NCI-H226 (cell line): ENCODE measurements around the gene RFESD.
"Not testable (repeated sequence)": the region's sequence is repeated elsewhere in the genome, so short reads cannot be mapped to it uniquely, and the experiment has no call there.

Experiments
- DNase-seq: peaks from one replicate; pipeline ENCODE4 v3.0.0-alpha.2; 2015

RFESD gene

DNA sequence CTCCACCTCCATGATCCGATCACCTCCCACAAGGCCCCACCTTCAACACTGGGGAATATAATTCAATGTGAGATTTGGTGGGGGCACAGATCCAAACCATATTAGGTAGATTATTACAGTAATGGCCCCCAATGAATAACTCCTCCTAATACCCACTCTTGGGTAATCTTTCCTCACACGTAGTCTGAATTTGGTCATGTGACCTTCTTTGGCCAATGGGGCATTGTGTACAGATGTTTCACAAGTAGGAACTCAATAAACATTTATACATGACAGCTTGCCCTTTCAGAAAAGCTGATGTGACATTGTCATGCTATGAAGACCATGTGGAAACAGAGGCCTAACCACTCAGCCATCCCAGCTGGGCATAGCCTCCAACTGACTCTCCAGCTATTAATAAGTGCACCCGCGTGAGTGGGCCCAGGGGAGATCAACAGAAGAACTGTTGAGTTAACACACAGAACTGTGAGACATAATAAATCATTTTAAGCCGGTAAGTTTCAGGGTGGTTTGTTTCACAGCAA, 16.1 kb upstream of the RFESD start:
- DNase-seq: no peak

DNA sequence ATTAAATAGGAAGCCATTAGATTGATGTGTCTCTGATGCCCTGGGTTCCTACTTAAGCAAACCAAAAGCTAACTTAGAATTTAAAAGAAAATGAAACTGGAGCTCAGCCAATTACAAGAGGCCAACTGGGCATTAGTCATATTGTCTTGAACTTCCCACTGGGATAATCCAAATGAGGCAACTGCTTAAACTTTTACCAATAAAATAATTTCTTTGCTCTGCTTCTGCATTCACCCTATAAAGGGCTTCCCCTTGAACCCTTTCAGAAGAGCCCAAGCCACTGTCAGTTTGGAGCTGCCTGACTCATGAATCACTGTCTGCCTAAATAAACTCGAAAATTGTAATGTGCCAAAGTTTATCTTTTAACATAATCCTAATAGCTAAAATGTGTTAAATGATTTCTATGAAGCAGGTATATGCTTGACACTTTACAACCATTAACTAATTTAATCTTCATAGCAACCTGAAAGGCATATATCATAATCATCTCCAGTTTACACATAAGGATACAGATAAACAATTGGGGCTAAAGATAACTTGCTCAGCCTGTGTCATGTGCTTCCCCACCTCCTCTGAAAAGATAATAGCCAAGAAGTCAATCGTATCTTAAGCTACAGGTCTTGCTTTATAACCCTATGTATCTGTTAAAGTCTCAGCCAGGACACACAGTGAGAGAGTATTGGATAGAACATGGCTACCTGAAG, 15.2 kb upstream of the RFESD start:
- peak; percentile 66 for DNase-seq

DNA sequence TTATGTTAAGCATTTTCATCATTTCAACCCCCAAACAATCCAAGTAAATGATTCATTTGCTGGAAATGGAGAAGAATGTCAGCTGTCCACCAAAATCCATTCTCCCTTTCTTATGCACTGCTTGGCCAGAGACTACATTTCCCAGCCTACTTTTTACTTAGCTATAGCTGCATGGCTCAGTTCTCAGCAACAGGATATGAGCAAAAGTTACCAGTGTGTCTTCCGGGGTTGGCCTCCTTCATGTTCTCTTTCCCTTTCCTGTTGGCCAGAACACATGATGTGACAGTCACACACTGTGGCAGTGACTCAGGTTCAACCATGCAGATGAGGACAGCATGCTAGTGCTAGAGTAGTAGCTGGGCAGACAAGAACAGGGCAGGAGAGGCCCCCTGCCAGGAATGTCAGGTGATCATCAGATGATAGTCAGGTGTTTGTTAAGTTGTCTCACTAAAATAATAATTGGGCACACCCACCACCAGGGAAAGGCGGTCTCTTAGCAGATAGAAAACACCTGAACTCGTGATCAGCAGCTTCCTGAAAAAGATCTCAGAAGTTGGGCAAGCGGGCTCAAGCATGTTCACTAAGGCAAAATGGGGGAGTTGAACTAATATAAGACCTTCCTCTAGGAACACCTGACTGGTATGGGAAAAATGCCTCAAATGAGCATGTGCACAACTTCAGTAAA, 14.4 kb upstream of the RFESD start:
- DNase-seq: peak; percentile 52

DNA sequence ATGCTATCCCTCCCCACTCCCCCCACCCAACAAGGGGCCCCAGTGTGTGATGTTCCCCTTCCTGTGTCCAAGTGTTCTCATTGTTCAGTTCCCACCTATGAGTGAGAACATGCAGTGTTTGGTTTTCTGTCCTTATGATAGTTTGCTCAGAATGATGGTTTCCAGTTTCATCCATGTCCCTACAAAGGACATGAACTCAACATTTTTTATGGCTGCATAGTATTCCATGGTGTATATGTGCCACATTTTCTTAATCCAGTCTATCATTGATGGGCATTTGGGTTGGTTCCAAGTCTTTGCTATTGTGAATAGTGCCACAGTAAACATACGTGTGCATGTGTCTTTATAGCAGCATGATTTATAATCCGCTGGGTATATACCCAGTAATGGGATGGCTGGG, 13.6 kb upstream of the RFESD start:
- not testable (repeated sequence) for DNase-seq

DNA sequence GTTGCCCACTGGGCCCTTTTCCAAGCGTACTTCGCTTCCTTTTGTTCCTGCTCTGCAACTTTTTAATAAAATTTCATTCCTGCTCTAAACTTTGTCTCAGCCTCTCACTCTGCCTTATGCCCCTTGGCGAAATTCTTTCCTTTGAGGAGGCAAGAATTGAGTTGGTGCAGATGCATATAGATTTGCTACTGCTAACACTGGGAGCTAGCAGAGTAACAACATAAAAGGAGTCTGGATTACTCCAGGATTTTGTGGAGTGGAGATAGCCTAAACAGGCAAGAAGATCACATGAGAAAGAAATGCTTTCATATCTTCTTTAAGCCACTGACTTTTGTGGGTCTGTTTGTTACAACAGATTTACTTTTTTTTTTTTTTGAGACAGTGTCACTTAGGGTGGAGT, 12.9 kb upstream of the RFESD start:
- DNase-seq: no peak

DNA sequence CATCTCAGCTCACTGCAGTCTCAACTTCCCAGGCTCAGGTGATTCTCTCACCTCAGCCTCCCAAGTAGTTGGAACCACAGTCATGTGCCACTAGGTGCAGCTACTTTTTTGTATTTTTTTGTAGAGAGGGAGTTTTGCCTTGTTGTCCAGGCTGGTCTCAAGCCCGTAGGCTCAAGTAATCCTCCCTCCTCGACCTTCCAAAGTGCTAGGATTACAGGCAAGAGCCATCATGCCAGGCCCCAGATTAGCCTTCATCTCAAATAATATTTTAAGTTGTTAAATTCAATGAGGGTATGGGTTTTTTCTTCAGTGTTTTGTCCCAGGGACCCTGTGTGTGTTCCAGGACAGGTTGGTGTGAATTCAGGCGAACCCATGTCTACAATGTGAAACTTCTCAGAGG, 12.5 kb upstream of the RFESD start:
- DNase-seq: no peak

DNA sequence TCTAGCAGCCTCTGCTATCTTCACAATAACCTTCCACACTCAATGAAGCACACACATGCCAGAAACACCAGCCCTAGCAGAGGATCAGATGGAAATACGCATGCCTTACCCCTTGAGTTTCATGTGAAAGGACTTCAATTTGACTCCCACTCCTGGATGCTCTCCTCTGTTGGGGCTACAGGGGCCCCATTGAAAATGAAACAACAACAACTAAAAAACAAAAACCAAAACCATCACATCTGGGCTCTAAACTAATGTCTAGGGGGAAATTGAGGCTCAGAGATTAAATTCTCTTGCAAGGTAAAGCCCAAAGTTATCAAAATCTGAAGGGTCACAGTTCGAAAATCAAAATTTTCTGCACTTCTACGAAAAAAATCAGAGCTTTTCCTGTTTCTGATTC, 7.9 kb upstream of the RFESD start:
- no peak for DNase-seq

DNA sequence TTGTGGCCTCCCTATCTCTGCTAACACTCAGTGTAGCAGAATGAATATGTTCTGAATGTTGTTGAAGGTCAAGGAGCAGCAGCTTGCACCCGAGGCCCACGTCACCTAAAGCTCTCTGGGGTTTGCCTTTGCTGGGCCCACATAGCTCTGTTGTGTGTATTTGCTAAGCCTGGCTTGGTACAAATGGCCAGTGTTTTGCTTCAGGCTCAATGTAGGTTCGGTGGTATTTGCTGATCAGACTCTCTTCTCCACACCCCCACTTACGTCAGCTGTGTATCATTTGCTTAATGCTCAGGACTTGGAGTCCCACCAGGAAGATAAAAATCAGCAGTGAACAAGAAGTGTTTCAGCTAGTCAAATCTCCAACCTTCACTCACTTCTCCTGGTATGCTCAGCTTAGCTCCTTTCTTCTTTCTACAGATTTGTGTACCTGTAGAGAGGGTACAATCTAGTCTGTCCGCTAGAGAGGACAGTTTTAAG, 4.8 kb upstream of the RFESD start:
- no peak for DNase-seq

DNA sequence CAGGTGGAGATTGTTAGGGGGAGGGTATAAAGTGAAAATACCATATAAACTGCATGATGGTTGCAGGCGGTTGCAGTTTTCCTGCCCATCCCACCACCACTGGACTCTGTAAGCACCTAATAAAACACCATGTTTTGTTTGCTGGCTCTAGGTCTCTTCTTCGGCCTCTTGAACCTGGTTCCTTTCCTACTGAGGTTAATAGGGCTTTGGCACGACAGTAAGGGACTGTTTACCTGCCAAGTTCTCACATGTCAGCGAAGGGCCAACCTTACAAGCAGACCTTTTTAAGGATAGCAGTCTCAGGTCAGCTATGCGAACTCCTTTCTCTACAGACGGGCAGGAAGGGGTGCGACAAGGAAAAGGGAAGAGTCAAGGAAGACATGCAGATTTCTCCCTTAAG, 3.4 kb upstream of the RFESD start:
- no peak for DNase-seq

DNA sequence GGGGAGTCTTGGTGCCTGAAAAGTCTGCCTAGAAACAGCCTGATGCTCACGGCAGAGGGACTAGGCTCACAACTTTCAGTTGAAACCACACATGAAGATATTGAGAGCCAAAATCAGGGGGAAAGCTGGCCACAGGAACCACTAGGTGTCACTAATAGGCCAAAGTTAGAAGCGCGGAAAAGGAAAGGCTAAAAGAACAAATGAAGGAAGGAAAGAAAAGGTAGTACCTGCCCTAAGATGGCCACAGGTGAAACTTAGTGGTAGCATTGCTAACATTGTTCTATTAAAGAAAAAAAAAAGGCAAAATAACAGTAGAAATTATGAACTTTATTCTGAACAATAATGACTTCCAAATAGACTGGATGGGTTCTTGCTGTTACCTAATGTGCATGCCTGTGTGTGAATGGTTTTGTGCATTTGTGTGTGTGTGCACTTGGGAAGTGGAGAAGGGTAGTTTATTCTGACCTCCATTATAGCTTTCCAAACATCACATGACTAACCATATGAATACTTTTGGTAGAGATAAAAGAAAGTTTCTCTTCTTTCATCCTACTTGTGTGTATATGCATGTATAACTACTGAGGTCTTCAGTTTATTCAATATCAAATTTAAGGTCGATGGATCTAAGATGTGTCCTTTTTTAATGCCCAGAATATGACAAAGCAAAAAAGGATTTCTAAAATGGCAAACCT, 2.1 kb upstream of the RFESD start:
- DNase-seq: peak; percentile 24

DNA sequence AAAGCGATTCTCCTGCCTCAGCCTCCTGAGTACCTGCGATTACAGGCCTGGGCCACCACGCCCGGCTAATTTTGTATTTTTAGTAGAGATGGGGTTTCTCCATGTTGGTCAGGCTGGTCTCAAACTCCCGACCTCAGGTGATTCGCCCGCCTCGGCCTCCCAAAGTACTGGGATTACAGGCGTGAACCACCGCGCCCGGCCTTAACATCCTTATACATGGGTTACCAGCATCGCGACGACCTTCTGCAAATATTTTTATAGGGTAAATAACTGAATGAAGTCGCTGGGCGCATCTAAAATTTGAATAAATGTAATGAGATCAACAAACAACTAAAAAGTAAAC, 380 bp upstream of the RFESD start:
- DNase-seq: not testable (repeated sequence)

DNA sequence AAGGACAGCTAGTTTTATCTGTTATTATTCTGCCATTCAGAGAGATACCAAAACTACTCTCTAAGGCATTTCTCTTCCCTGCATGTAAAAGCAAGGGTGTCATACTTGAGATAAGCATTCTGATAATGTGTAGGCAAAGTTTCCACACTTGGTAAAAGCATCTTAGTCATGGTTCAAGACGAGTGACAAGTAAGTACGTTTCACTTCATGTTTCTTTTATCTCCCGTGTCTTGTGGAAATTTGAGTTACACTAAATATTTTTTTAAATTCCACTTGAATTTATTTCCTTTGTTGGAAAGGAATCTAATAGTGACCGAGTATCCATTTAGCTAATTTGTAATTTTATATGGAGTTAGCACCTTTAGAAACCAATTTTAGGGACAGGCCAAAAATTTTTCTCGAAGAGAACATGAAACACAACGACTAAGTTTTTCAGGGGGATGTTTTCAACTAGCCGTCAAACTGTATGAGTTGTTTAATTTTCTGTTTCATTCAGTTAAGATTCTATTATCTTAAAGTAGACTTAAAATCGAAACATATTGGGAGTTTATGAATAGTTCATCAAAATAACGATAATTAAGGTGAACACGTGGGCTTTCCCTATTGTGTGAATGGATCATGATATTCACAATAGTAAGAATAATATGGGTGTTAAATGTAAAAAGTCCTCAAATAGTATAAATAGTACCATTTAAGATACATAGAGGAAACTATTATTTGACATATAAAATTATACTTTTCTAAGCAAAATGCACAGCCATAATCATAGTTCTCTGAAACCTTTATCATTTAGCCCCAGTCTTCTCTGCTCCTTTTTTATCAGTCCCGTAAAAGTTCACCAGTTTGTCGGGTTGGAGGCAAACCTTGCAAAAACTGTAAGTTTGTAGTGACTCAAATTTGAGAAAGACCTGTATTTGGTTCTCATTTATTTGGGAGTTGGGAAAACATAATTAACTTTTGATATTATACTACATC, 1.6 kb downstream of the RFESD start:
- DNase-seq: peak; percentile 8

DNA sequence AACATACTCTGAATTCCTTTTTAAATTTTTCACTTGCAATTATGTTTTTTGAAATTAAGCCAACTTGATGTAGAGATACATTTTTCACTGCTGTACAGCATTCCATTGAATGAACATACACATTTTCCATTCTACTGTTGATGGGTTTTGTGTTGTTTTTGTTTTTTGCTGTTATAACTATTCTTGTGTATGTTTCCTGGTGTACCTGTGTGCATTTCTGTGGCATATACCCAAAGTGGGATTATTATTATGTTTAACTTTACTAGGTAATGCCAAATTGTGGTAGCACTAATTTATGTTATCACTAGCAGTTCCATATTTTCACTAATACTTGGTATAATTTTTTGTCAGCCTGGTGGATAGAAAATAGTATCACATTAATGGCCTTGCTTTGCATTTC, 2.7 kb downstream of the RFESD start:
- DNase-seq: no peak

DNA sequence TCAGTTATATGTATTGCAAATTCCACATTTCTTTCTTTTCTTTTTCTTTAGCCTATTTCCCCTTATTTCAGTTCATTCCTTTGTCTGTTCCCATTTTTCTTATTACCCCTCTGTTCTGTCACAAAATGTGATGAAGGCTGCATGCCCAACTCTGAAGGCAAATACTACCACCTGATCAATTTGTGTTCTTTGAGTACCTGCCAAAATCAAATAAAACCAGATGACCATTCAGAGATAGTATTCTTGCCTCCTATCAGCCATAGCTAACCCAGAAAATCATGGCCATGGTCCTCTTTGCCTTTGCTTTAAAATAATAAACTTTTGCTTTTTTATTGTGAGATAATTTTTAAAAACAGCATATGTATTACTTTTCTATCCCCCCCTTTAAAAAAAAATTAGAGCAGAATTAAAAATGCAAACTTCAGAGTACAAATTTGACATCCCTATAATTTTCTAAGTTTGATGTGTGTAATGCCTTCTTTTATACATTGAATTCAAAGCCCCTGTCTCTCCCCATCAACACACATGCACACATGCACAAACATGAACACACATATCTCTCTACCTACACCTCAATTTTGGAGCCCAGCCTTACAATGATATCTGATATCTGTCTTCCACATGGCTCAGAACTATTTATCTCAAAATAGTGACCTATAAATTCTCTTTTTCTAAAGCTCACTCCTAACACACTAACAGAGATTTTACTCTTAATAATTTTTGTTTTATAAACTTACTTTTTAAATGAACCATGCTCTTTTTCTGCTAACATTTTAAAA, 3.5 kb downstream of the RFESD start:
- DNase-seq: no peak

DNA sequence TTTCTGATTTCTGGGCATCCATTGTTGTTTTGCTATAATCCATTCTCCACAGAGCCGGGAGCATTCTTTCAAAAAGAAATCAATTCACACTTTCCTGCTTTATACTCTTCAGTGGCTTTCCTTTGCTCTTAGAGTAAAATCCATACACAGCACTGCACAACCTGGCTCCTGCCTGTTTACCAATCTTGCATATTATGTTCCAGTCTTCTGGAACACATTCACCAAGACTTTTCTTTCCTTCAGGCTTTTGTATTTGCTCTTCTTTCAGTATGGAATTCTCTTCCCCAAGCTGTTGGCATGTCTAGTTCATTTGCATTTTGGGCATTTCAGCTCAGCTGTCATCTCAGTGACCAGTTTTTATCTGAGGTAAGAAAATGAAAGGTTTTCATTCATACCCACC, 6.3 kb downstream of the RFESD start:
- DNase-seq: no peak

DNA sequence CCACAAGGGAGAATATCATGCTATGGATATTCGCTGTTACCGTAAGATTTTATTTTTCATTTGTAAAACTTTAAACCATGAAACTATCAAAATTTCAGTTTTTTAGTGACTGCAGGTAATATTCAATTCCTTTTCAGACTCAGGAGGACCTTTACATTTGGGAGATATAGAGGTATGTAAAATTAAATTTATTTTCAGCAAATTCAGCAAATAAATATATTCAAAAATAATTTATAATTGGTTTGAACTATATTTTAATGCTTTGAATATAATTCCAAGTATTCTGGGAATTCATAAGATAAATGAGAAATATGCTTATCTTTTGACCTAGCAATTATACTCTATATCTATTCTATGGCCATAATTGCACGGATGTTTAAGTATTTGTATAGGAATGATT, 7.6 kb downstream of the RFESD start:
- DNase-seq: no peak

DNA sequence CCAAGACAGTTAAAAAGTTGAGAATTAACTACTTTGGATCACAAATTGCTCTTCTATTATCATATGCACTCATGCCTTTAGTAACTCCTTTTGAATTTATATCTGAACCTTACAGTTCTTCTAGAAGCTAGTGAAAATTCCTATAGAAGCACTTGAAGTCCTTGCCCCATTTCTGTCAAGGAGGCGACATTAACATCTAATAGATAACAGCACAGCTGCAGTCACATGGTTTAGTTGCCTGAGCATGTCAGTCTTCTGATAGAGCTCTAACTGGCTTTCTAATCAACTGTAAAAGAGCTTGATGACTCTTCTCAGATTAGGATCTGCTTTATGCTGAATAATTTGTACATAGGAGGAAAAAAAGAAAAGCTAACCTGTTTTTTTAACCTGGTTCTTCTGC, 9.0 kb downstream of the RFESD start:
- no peak for DNase-seq

DNA sequence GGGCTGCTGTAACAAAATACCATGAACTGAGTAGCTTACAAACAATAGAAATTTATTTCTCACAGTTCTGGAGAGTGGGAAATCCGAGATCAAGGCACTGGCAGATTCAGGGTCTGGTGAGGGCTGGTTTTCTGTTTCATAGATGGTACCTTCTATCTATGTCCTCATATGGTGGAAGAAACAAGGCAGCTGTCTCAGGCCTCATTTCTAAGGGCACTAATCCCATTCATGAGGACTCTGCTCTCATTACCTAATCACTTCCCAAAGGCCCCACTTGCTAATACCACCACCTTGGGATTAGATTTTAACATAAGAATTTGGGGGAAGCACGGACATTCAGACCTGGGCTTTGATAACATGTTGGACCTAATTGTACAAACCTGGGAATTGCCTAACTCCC, 13.5 kb downstream of the RFESD start:
- DNase-seq: no peak

DNA sequence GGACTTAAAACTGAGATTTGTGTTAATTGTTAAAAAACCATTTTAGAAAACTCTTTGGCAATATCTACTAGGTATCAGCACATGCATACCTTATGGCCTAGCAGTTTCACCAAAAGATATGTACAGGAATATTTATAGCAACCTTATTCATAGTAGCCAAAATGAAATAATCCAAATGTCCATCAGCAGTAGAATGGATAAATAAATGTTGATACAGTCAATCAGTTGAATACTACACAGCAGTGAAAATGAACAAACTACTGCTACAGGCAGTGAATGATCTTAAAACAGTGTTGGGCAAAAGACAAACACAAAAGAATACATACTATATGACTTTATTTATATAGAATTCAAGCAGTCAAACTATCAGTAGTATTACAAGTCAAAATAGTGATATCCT, 16.4 kb downstream of the RFESD start:
- DNase-seq: no peak

DNA sequence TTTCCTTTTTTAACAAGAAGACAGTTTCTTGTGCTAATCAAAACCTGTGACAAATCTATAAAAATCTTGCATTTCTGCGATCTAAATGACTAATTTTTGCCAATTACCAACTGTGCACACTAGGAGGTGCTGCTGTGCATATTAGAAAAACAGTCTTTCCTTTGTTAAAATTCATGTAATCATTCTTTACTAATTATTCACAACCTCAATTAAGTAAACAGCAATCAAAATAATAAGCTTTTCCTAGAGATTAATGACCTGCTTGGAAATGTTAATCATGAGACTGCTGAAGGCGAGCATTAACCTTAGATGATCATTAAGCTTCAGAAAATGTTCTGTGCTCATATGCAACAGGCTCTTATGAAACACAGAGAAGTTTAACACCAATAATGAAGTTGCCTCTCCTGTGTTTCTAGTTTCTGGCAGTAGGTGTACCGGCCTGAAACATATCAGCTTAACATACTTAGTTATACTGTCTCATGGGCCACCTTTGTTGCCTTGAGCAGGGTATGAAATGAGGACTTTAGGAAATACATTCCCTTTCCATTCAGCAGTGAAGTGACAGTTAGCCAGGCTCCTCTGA, 17.7 kb downstream of the RFESD start:
- no peak for DNase-seq

DNA sequence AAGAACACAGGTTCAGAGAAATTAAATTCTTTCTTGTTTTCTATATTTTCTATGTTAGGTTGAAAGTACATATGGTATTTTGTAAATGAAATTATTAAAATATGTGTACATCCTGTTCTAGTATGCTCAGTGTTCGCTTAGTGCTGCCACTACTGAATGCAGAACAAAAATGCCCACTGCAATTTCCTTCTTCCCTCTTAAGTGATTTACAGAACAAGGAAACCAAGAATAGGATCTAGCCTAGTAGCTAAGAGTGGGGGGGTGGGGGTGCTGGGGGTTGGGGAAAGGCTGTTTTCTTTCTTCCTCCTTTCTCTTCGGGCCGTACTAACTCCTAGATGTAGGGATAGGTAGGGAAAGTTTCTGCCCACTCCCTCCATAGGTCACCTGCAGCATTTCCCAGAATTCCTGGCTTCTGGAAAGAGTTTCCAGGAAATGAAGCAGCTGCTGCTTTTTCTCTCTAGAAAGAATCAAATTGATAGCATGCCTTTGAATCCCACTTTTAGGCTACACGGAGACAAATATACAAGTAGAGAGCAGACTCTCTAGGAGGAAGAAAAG, 20.6 kb downstream of the RFESD start:
- no peak for DNase-seq
